Measurements from ENCODE around the gene KIF1A. TPM values are rescaled to one million over a fixed set of nuclear protein-coding genes. Genes with fewer than 3 reads are reported as not detected.

KIF1A gene
- total and polyA plus RNA-seq, 2 experiments from 2014 or later = 16.1 to 16.5 TPM

GRCh38 chr2:240823449-240824336 lies 3.7 kb upstream of the KIF1A start:
- no peak overlapping the region for H3K4me3 ChIP-seq
- H3K27ac ChIP-seq = no peak overlapping the region
- H3K27me3 ChIP-seq = peaks cover 82% of the 10 kb centered on the region
- H3K4me1 ChIP-seq (ENCODE audit: insufficient read depth) = peaks cover 4% of the 10 kb centered on the region
- H3K9me3 ChIP-seq (ENCODE audit: low read depth) = no peaks in the 10 kb centered on the region
- TF ChIP-seq, protein P1, sequence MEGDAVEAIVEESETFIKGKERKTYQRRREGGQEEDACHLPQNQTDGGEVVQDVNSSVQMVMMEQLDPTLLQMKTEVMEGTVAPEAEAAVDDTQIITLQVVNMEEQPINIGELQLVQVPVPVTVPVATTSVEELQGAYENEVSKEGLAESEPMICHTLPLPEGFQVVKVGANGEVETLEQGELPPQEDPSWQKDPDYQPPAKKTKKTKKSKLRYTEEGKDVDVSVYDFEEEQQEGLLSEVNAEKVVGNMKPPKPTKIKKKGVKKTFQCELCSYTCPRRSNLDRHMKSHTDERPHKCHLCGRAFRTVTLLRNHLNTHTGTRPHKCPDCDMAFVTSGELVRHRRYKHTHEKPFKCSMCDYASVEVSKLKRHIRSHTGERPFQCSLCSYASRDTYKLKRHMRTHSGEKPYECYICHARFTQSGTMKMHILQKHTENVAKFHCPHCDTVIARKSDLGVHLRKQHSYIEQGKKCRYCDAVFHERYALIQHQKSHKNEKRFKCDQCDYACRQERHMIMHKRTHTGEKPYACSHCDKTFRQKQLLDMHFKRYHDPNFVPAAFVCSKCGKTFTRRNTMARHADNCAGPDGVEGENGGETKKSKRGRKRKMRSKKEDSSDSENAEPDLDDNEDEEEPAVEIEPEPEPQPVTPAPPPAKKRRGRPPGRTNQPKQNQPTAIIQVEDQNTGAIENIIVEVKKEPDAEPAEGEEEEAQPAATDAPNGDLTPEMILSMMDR (IDR thresholded peaks at IDR 0.05; ENCODE audit: poor library complexity) = no peak
- no peak for TF ChIP-seq EZH2phosphoT487 (IDR thresholded peaks at IDR 0.05; ENCODE audit: low read depth, severe bottlenecking, unreplicated experiment)
- no peaks in the 10 kb centered on the region for H3K36me3 ChIP-seq (replicated peaks; ENCODE audit: insufficient read depth, low read depth)
- no peak overlapping the region for H2AFZ ChIP-seq
- 88% methylated on average over 14 of the region's 15 CpGs for WGBS (ENCODE audit: low lambda C conversion rate, missing lambda C conversion rate)
- DNase-seq (ENCODE audit: low spot score) = no peak
- H4K20me1 ChIP-seq (ENCODE audit: insufficient read depth, poor library complexity, severe bottlenecking) = no peaks in the 10 kb centered on the region
- no peaks in the 10 kb centered on the region for H3K79me2 ChIP-seq
- H3K9me2 ChIP-seq (replicated peaks; ENCODE audit: insufficient read depth) = no peaks in the 10 kb centered on the region
- H3K4me2 ChIP-seq = no peak overlapping the region

GRCh38 chr2:240822280-240822847 lies 2.3 kb upstream of the KIF1A start:
- Histone ChIP-seq H2AFZ (no peak overlapping the region), H3K4me3 (no peak overlapping the region), H3K4me1 (ENCODE audit: insufficient read depth) (peaks cover 4% of the 10 kb centered on the region), H3K27me3 (peaks cover 83% of the 10 kb centered on the region), H3K36me3 (replicated peaks; ENCODE audit: insufficient read depth, low read depth) (no peaks in the 10 kb centered on the region), H3K4me2 (no peak overlapping the region), H3K79me2 (no peaks in the 10 kb centered on the region), H3K9me2 (replicated peaks; ENCODE audit: insufficient read depth) (no peaks in the 10 kb centered on the region), H3K9me3 (ENCODE audit: low read depth) (no peaks in the 10 kb centered on the region), H4K20me1 (ENCODE audit: insufficient read depth, poor library complexity, severe bottlenecking) (no peaks in the 10 kb centered on the region), H3K27ac (no peak overlapping the region)
- WGBS (ENCODE audit: low lambda C conversion rate, missing lambda C conversion rate) = 79% methylated on average over 4 of the region's 4 CpGs
- no peak for DNase-seq (ENCODE audit: low spot score)
- TF ChIP-seq EZH2 (IDR thresholded peaks at IDR 0.05; ENCODE audit: borderline replicate concordance) = no peak
- TF ChIP-seq, protein P1 (IDR thresholded peaks at IDR 0.05; ENCODE audit: poor library complexity) = no peak
- TF ChIP-seq EZH2phosphoT487 (IDR thresholded peaks at IDR 0.05; ENCODE audit: low read depth, severe bottlenecking, unreplicated experiment) = no peak

DNA sequence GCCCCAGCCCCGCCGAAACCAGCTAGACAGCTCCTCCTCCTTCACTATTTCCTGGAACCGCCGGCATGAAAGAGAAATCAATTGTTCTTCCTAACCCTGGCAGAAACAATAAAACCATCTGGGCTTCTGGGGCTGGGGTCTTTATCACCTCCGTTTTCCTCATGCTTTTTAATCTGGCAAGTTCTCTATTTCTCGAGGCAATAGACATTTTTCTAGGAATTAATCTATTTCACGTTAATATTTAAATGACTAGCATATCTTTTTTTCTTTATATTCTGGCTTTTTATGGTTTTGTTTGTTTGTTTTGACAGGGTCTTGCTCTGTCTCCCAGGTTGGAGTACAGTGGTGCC lies 1.4 kb upstream of the KIF1A start:
- no peaks in the 10 kb centered on the region for H3K9me2 ChIP-seq (replicated peaks; ENCODE audit: insufficient read depth)
- H3K9me3 ChIP-seq (ENCODE audit: low read depth) = no peaks in the 10 kb centered on the region
- peak overlapping the region; percentile 55 for H3K27ac ChIP-seq
- no peak overlapping the region for H3K4me3 ChIP-seq
- TF ChIP-seq, protein P1 (IDR thresholded peaks at IDR 0.05; ENCODE audit: poor library complexity) = no peak
- TF ChIP-seq EZH2phosphoT487 (IDR thresholded peaks at IDR 0.05; ENCODE audit: low read depth, severe bottlenecking, unreplicated experiment) (peak; percentile 0), EZH2 (IDR thresholded peaks at IDR 0.05; ENCODE audit: borderline replicate concordance) (no peak)
- 8% methylated on average over 7 of the region's 7 CpGs for WGBS (ENCODE audit: low lambda C conversion rate, missing lambda C conversion rate)
- peak overlapping the region; percentile 90 for H3K4me2 ChIP-seq
- H3K79me2 ChIP-seq = no peaks in the 10 kb centered on the region
- H2AFZ ChIP-seq = no peak overlapping the region
- H3K4me1 ChIP-seq (ENCODE audit: insufficient read depth) = peaks cover 4% of the 10 kb centered on the region
- H4K20me1 ChIP-seq (ENCODE audit: insufficient read depth, poor library complexity, severe bottlenecking) = no peaks in the 10 kb centered on the region
- DNase-seq (ENCODE audit: low spot score) = no peak
- peaks cover 75% of the 10 kb centered on the region for H3K27me3 ChIP-seq
- no peaks in the 10 kb centered on the region for H3K36me3 ChIP-seq (replicated peaks; ENCODE audit: insufficient read depth, low read depth)

All from hepatocyte (in vitro differentiated cells).